GM21723 (cell line): ENCODE data around the gene ATP6V1G2.
"Not testable (repeated sequence)": the region's sequence is repeated elsewhere in the genome, so short reads cannot be mapped to it uniquely, and the experiment has no call there.

Experiments used
- ATAC-seq: cut with Tn5 transposase; IDR thresholded peaks from one replicate; pipeline ENCODE4 v1.9.1; 2021; ENCODE audit warnings: mild to moderate bottlenecking, moderate library complexity; ENCODE audit not compliant: unreplicated experiment

ATP6V1G2 gene

DNA sequence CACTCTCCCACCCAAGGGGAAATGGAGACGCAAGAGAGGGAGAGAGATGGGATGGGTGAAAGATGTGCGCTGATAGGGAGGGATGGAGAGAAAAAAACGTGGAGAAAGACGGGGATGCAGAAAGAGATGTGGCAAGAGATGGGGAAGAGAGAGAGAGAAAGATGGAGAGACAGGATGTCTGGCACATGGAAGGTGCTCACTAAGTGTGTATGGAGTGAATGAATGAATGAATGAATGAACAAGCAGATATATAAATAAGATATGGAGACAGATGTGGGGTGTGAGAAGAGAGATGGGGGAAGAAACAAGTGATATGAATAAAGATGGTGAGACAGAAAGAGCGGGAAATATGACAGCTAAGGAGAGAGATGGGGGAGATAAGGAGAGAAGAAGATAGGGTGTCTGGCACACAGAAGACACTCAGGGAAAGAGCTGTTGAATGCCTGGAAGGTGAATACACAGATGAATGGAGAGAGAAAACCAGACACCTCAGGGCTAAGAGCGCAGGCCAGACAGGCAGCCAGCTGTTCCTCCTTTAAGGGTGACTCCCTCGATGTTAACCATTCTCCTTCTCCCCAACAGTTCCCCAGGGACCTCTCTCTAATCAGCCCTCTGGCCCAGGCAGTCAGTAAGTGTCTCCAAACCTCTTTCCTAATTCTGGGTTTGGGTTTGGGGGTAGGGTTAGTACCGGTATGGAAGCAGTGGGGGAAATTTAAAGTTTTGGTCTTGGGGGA is 29.7 kb upstream of the ATP6V1G2 start:
- ATAC-seq: no peak

DNA sequence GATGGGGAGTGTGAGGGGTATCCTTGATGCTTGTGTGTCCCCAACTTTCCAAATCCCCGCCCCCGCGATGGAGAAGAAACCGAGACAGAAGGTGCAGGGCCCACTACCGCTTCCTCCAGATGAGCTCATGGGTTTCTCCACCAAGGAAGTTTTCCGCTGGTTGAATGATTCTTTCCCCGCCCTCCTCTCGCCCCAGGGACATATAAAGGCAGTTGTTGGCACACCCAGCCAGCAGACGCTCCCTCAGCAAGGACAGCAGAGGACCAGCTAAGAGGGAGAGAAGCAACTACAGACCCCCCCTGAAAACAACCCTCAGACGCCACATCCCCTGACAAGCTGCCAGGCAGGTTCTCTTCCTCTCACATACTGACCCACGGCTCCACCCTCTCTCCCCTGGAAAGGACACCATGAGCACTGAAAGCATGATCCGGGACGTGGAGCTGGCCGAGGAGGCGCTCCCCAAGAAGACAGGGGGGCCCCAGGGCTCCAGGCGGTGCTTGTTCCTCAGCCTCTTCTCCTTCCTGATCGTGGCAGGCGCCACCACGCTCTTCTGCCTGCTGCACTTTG is 29.0 kb upstream of the ATP6V1G2 start, which contains the start of gene TNF:
TNF (plus strand) TSS at position 231 of the 567 bp plus-strand sequence; CDS start at position 408, 177 bp downstream.
- ATAC-seq: no peak

DNA sequence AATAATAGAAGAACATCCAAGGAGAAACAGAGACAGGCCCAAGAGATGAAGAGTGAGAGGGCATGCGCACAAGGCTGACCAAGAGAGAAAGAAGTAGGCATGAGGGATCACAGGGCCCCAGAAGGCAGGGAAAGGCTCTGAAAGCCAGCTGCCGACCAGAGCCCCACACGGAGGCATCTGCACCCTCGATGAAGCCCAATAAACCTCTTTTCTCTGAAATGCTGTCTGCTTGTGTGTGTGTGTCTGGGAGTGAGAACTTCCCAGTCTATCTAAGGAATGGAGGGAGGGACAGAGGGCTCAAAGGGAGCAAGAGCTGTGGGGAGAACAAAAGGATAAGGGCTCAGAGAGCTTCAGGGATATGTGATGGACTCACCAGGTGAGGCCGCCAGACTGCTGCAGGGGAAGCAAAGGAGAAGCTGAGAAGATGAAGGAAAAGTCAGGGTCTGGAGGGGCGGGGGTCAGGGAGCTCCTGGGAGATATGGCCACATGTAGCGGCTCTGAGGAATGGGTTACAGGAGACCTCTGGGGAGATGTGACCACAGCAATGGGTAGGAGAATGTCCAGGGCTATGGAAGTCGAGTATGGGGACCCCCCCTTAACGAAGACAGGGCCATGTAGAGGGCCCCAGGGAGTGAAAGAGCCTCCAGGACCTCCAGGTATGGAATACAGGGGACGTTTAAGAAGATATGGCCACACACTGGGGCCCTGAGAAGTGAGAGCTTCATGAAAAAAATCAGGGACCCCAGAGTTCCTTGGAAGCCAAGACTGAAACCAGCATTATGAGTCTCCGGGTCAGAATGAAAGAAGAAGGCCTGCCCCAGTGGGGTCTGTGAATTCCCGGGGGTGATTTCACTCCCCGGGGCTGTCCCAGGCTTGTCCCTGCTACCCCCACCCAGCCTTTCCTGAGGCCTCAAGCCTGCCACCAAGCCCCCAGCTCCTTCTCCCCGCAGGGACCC is 28.0 kb upstream of the ATP6V1G2 start:
- no peak for ATAC-seq

DNA sequence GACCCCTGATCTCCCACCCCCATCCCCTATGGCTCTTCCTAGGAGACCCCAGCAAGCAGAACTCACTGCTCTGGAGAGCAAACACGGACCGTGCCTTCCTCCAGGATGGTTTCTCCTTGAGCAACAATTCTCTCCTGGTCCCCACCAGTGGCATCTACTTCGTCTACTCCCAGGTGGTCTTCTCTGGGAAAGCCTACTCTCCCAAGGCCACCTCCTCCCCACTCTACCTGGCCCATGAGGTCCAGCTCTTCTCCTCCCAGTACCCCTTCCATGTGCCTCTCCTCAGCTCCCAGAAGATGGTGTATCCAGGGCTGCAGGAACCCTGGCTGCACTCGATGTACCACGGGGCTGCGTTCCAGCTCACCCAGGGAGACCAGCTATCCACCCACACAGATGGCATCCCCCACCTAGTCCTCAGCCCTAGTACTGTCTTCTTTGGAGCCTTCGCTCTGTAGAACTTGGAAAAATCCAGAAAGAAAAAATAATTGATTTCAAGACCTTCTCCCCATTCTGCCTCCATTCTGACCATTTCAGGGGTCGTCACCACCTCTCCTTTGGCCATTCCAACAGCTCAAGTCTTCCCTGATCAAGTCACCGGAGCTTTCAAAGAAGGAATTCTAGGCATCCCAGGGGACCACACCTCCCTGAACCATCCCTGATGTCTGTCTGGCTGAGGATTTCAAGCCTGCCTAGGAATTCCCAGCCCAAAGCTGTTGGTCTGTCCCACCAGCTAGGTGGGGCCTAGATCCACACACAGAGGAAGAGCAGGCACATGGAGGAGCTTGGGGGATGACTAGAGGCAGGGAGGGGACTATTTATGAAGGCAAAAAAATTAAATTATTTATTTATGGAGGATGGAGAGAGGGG is 27.1 kb upstream of the ATP6V1G2 start:
- ATAC-seq: no peak

DNA sequence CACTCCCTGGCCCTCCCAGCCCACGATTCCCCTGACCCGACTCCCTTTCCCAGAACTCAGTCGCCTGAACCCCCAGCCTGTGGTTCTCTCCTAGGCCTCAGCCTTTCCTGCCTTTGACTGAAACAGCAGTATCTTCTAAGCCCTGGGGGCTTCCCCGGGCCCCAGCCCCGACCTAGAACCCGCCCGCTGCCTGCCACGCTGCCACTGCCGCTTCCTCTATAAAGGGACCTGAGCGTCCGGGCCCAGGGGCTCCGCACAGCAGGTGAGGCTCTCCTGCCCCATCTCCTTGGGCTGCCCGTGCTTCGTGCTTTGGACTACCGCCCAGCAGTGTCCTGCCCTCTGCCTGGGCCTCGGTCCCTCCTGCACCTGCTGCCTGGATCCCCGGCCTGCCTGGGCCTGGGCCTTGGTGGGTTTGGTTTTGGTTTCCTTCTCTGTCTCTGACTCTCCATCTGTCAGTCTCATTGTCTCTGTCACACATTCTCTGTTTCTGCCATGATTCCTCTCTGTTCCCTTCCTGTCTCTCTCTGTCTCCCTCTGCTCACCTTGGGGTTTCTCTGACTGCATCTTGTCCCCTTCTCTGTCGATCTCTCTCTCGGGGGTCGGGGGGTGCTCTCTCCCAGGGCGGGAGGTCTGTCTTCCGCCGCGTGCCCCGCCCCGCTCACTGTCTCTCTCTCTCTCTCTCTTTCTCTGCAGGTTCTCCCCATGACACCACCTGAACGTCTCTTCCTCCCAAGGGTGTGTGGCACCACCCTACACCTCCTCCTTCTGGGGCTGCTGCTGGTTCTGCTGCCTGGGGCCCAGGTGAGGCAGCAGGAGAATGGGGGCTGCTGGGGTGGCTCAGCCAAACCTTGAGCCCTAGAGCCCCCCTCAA is 25.9 kb upstream of the ATP6V1G2 start, which contains the start of gene LTA:
LTA (plus strand) TSS at position 249 of the 871 bp plus-strand sequence; CDS start at position 703, 454 bp downstream.
- peak; percentile 50 for ATAC-seq

DNA sequence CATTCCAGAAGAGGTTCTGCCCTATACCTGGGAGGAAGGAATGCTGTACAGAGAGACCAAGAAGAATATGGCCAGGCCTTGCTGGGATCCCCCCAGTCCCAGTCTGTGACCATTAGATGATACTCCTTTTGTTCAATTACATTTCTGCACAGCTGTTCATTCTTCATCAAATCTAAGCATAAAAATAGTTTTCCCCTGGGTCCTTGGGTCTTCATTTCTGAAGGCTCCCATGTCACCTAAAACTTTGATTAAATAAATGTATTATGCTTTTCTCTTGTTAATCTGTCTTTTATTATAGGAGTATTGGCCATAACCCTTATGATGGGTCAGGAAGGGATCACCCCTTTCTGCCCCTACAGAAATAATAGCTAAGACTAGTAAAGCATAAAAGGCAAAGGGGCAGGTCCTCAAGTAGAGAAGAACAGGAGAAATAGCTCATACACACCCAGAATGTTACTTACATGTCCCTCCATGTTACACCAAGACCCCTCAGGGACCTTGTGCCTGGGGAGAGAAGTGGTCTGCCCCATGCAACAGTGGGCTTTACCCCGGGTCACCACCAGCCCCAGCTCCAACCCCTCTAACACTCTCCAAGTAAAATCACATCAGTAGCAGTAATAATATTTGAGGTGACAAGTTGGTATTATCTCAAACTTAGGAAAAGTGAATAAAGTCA is 23.6 kb upstream of the ATP6V1G2 start:
- ATAC-seq: no peak

DNA sequence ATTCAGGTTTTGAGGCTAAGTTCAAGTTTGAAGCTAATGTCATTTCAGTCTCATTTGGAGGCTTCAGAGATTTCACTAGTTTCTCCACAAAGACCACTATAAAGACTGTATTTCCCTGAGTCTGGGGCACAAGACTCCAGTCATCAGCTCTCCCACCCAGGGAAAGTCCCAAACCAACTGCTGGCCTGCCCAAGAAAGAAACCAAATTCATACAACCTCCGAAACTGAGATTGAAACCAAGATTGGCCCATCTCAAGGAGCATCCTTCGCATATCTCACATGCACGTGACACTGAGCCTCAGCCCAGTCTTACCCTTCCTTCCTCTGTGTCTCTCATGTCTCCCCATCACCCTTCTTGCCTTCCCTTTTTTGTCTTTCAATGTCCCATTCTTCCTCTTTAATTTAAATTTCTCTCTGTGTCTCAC is 22.1 kb upstream of the ATP6V1G2 start:
- ATAC-seq: peak; percentile 60

DNA sequence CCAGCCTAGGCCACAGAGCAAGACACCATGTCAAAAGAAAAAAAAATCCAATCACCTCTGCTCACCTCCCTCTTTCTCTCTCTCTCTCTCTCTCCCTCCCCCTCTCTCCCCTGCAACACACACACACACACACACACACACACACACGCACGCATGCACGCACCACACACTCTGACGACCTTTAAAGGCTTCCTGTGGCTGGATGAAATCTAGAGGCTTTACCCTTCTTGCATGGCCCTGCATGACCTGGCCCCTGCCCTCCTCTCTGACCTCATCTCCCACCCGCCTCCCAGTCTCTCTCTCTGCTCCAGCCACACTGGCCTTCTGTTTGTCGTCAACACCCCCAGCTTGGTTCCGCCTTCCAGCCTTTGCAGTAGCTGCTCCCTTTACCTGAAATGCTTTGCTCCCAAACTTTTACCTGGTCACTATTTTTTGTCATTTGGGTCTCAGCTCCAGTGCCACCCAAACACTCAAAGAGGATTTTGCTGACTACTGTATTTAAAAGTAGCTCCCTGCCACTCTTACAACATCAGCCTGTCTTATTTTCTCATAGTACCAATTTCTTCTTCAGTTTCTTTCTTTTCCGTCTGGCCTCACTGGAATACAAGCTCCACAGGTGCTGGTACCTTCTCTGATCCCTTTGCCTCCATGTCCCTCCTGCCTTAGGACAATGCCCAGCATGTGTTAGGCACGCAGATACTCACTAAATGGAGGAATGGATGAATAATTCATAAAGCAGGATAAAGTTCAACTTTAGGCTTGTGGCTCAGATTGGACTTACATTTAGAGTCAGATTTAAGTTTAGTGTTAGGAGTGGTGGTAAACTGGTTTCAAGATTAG is 21.3 kb upstream of the ATP6V1G2 start:
- no peak for ATAC-seq

DNA sequence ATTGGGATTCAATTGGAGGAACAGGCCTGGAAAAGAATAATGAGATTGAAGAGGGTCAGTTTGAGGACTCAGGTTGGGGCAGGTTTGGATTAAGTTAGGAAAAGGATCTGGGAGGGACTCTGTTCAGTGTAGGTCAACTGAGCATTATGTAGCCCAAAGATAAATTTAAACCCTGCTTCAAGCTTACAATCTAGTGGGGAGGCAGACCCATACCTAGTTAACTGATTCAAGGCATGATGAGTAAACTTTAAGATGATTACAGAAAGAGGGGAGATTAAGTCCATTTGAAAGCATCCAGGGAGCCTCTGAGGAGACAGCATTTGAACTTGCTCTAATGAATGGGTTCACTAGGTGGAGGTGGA is 14.3 kb upstream of the ATP6V1G2 start:
- no peak for ATAC-seq

DNA sequence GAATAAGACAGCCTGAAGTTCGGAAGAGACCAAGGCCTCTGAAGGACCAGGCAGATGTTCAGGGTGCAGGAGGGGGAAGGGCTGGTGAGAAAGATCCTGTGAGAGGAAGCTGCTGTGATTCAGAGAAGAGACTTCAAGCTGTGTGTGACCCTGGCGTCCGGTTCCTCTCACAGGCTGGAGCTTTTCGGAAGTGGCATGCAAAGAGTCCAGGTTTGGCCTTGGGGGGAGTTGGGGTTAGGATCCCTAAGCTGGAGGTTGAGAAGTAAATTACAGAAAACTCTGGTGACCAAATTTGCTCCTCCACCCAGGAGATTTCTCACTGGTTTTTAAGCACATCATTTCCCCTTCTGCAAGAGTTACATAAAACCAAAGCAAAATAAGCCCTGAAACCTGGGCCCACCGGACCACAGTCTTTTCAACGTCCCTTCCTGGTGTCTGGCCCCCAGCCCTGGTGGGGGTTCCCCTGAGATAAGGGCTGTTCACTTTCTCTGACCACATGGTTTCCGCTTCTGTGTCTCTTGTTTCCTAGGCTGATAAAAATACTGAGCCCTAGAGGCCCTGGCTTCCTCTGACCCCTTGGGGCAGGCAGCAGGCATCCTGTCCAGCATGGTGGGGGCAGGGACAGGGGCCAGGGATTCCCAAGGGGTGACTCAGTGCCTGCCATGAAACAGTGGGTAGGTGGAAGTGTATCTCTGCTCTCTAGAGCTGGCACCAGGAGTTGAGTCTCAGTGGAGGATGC is 13.7 kb upstream of the ATP6V1G2 start:
- peak; percentile 73 for ATAC-seq

DNA sequence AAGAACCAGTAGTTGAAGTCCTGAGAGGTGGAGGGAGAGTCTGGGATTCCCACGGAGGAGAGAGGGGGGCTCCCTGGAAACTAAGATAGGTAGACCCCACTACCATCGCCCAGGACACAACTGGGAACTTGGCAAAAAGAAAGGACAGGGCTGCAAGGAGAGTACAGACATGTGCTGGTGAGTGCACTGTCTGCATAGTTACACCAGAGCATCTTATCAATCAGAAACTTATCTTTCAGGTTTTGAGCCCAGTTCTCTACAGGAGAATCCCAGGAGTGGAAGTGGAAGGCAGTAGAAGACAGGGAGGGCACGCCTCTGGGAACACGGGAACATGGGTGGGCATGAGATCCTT is 13.2 kb upstream of the ATP6V1G2 start:
- no peak for ATAC-seq

DNA sequence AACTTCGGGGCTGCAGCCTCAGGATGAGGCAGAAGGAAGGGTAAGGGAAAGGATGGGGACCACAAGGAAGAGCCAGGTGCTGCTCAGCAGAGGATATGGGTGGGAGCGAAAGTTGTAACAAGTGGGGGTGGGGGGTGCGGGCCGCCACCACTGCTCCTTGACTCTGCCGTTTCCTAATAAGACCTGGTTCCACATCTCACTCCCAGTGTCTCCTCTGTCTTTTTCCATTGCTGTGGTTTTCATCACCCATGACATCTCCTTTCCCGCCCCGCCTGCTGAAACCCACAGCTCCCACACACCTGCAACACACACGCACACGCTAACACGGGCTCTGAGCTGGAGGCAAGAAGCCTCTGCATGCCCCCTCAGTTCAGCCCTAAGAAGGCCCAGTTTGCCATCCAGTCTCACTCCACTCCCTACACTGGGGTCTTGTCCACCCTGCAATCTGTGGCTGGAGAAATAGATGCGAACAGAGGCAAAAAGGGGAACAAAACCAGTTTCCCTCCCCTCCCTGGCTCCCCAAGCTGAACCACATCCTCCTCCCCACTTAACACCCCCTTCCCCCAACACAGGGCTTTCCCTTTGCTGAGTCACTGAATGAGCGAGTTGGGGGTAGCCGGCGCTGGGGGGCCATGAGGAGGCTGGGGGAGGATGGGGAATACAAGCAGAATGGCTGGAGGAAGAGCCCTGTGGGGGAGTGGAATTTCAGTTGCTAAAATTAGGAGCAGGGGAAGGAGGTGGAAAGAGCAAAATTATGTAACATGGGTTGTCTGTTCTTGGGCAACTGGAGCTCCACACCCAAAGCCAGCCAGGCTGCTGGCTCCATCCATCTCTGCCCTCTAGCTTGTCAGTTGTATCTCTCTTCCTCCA is 12.5 kb upstream of the ATP6V1G2 start:
- ATAC-seq: no peak

DNA sequence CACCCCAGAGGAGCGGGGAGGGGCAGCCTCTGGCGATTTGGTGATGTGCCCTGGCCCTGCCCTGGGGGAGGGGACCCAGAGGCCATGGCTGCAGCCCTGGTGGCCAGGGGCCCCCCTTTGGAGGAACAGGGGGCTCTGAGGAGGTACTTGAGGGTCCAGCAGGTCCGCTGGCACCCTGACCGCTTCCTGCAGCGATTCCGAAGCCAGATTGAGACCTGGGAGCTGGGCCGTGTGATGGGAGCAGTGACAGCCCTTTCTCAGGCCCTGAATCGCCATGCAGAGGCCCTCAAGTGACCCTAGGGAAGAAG is 11.9 kb upstream of the ATP6V1G2 start:
- ATAC-seq: no peak

DNA sequence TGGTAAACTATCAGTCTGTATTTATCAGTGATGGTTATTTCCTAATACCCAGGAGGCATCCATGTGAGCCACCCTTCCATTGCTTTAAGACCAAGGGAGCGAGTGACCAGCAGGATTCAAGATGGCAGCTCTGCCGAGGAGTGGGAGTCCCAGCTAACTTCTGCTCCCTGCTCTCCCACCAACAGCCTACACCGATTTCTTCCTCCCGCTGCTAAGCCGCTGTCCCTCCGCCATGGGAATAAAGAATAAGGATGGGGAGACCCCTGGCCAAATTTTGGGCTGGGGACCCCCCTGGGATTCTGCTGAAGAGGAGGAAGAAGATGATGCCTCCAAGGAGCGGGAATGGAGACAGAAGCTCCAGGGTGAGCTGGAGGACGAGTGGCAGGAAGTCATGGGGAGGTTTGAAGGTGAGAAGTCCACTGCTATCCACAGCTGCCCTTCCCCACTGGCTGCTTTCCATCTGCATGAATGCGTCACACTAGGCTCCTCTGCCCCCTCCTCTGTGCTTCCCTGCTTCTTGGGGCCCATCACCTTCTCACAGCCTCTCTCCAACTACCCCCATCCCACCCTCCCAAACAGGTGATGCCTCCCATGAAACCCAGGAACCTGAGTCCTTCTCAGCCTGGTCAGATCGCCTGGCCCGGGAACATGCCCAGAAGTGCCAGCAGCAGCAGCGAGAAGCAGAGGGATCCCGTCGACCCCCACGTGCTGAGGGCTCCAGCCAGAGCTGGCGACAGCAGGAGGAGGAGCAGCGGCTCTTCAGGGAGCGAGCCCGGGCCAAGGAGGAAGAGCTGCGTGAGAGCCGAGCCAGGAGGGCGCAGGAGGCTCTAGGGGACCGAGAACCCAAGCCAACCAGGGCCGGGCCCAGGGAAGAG is 11.3 kb upstream of the ATP6V1G2 start:
- ATAC-seq: no peak

DNA sequence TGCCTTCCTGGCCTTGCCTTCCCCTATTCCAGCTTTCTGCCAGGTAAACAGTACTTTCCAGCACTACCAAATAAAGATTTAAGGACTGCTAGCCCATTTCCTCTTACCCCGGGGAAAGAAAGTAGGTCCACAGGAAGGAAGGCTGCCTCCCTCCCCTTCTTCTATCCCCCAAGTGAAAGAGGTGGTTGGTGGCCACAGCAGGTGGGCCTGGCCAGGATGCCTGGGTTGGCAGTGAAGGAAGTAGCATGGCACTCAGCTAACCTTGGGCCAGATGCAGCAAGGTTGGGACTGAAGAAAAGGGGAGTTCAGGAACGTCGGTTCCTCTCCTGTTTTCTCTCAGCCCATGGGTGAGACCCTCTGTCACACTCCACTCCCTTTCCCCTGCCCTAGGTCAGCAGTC is 9.9 kb upstream of the ATP6V1G2 start:
- no peak for ATAC-seq

DNA sequence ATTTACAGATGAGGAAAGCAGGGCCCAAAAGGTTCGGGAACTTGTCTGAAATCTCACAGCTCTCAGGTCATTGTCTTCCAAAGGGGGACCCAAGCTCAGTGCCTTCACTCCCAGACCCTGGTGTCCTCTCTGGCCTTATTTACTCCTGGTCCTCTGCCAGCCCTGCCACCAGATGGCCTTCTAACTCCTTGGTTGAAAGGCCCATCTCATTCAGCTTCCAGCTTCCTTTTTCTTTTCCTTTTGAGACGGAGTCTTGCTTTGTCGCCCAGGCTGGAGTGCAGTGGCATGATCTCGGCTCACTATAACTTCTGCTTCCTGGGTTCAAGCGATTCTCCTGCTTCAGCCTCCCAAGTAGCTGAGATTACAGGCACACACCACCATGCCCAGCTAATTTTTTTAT is 5.0 kb upstream of the ATP6V1G2 start:
- ATAC-seq: not testable (repeated sequence)
